Heart left ventricle (tissue), 16 donors: ENCODE results near the gene SKA1. TPM values are rescaled to one million over a fixed set of nuclear protein-coding genes. Genes with fewer than 3 reads are reported as not detected.
A peak's percentile ranks its signal among the peaks of the same experiment; 100 is the strongest.

ENCODE experiments used
- ATAC-seq, 4 donors: fragments of 200-7000 bp; cut with Tn5 transposase; one replicate each; pipeline ENCODE4 v1.9.1; 2020 to 2022; ENCODE audit warnings: moderate library complexity in 4 of 4, mild to moderate bottlenecking in 3 of 4, moderate number of reproducible peaks in 1 of 4
- DNase-seq, 5 donors: peaks; one replicate each; pipeline ENCODE4 v3.0.0-alpha.2; 2020
- H3K27ac ChIP-seq, 12 donors: fragments of 200-600 bp; sonication (generic) in 4 of 12; one replicate each; pipeline versions ENCODE4 v1.5.0 to v1.8.0; 2016 to 2022; ENCODE audit warnings: mild to moderate bottlenecking in 2 of 12
- H3K27me3 ChIP-seq, 9 donors: fragments of 200-600 bp; sonication (generic) in 2 of 9; one replicate each; pipeline versions ENCODE4 v1.5.1 to v1.8.0; 2016 to 2022; ENCODE audit warnings: mild to moderate bottlenecking in 3 of 9
- H3K36me3 ChIP-seq, 9 donors: fragments of 200-600 bp; sonication (generic) in 2 of 9; one replicate each; pipeline versions ENCODE4 v1.5.0 to v1.8.0; 2018 to 2022; ENCODE audit warnings: mild to moderate bottlenecking in 2 of 9
- H3K4me1 ChIP-seq, 12 donors: fragments of 200-600 bp; sonication (generic) in 4 of 12; one replicate each; pipeline versions ENCODE4 v1.5.0 to v1.8.0; 2016 to 2022; ENCODE audit warnings: mild to moderate bottlenecking in 3 of 12
- H3K4me3 ChIP-seq, 12 donors: fragments of 200-600 bp; sonication (generic) in 4 of 12; one replicate each; pipeline versions ENCODE4 v1.5.0 to v1.8.0; 2017 to 2022; ENCODE audit warnings: mild to moderate bottlenecking in 9 of 12, moderate library complexity in 4 of 12
- H3K9me3 ChIP-seq, 12 donors: fragments of 200-600 bp; sonication (generic) in 4 of 12; one replicate each; pipeline versions ENCODE4 v1.5.0 to v1.8.0; 2016 to 2022; ENCODE audit warnings: mild to moderate bottlenecking in 1 of 12
- POLR2A ChIP-seq, 2 donors: fragments of 450-650 bp; IDR thresholded peaks; one replicate each; pipeline ENCODE4 v1.6.1; 2017; ENCODE audit warnings: antibody characterized with exemption in 2 of 2, mild to moderate bottlenecking in 2 of 2, moderate library complexity in 2 of 2
- WGBS, 4 donors: extraction: QIAGEN DNeasy Blood & Tissue Kit in 2 of 4; methylation state at CpG; one replicate each; pipeline versions ENCODE4 v1.1.5 to v1.1.7; 2013 to 2018; 5-methylcytosine and 5-hydroxymethylcytosine counted together
- intact Hi-C, 10 donors: fragments of 100-400 bp; cut with DNase I; formaldehyde crosslinking; loops; one replicate each; pipeline versions ENCODE4 v1.11.1 to v1.14.2; 2022
- polyA plus RNA-seq, 2 donors: library from polyadenylated mRNA; stranded (reverse); fragments of 200-250 nt; gene quantifications; one replicate each; pipeline ENCODE4 v1.2.3, GENCODE V29; 2013
- total RNA-seq, 9 donors: library from RNA; depleted of rRNA in 2 of 9; stranded (reverse); fragments of >200 nt in 2 of 9; fragmentation: NEBNext Ultra II Directional in 3 of 9; extraction: Animal tissue kit (Norgen Biotek cat#: 25700) in 3 of 9; gene quantifications; one replicate each; pipeline versions ENCODE4 v1.1.0 to v1.2.4, GENCODE V29; 2016 to 2023
- TF ChIP-seq, protein P1 (sequence below), 12 donors: fragments of 200-600 bp; sonication (generic) in 4 of 12; IDR thresholded peaks; one replicate each; pipeline versions ENCODE4 v1.5.0 to v1.8.0; 2018 to 2022; ENCODE audit warnings: antibody characterized with exemption in 12 of 12, mild to moderate bottlenecking in 5 of 12
- donor health status: ischemic (EF 13 %, LVEDD 7.1; RV severe dilation, severe dysfunction).
- donor health status: healthy with polysubstance abuse.
- donor health status: DM: no; HTN: yes; CAD: no.
- donor health status: DM: no; HTN: no; CAD: no.
- donor health status: ischemic (EF 25% LVEDD 6.9; RV normal size, moderate dysfunction).
- donor health status: ischemic (EF 25% LVEDD 5.7; RV mildly dilated, moderate dysfunction).
- donor health status: healthy.
- donor health status: DM: yes; HTN: yes; CAD: no.
- donor health status: ischemic (EF 35%, LVEDD 5.7; RV mildly dilated, moderate dysfunction).
- donor health status: nonischemic (EF 11% LVEDD 7.7; RV severe dilation, severe dysfunction).
- donor health status: DM: yes; HTN: yes; CAD: no.
- donor health status: PGD.
- donor health status: ischemic (EF 29% LVEDD 5.4; RV normal size, mild dysfunction).
- donor health status: nonischemic (EF 23%, LVEDD 6.1; RV moderate dilation, normal function).

Gene SKA1
- total and polyA plus RNA-seq, 11 donors = 0.11 to 4.4 (median 0.34) TPM; not detected in 3

- TF ChIP-seq POLR2A (IDR thresholded peaks at IDR 0.05) = no peak
- TF ChIP-seq, protein P1, sequence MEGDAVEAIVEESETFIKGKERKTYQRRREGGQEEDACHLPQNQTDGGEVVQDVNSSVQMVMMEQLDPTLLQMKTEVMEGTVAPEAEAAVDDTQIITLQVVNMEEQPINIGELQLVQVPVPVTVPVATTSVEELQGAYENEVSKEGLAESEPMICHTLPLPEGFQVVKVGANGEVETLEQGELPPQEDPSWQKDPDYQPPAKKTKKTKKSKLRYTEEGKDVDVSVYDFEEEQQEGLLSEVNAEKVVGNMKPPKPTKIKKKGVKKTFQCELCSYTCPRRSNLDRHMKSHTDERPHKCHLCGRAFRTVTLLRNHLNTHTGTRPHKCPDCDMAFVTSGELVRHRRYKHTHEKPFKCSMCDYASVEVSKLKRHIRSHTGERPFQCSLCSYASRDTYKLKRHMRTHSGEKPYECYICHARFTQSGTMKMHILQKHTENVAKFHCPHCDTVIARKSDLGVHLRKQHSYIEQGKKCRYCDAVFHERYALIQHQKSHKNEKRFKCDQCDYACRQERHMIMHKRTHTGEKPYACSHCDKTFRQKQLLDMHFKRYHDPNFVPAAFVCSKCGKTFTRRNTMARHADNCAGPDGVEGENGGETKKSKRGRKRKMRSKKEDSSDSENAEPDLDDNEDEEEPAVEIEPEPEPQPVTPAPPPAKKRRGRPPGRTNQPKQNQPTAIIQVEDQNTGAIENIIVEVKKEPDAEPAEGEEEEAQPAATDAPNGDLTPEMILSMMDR (IDR thresholded peaks at IDR 0.05) = no peak
- Histone ChIP-seq H3K9me3 (no peaks in the 10 kb centered on the region), H3K27ac (no peak overlapping the region), H3K4me3 (no peak overlapping the region), H3K27me3 (no peaks in the 10 kb centered on the region), H3K36me3 (no peaks in the 10 kb centered on the region), H3K4me1 (no peaks in the 10 kb centered on the region)
- 69 to 83% (median 74%) methylated on average over 2 of the region's 2 CpGs for WGBS, 4 donors
- no peak for DNase-seq
- no peak for ATAC-seq
- intact Hi-C loops = no loop called here
Observed at GRCh38 chr18:50341443-50341842, 33.4 kb upstream of the SKA1 start.

- WGBS, 4 donors = 75 to 91% (median 81%) methylated on average over 2 of the region's 2 CpGs
- no peak for DNase-seq
- H3K27ac ChIP-seq = no peak overlapping the region
- no peaks in the 10 kb centered on the region for H3K9me3 ChIP-seq
- no peak for ATAC-seq
- H3K27me3 ChIP-seq = peaks cover 0 to 13% (median 4%) of the 10 kb centered on the region in 9 donors
- H3K4me3 ChIP-seq = no peak overlapping the region
- intact Hi-C loops = loop anchor here in 7 of 10 donors (10.0 kb wide), 4 partner anchors 126 to 836 kb away; no protein-coding TSS in a partner anchor
- TF ChIP-seq POLR2A (IDR thresholded peaks at IDR 0.05) = no peak
- TF ChIP-seq, protein P1 (IDR thresholded peaks at IDR 0.05) = no peak
- no peaks in the 10 kb centered on the region for H3K36me3 ChIP-seq
- no peaks in the 10 kb centered on the region for H3K4me1 ChIP-seq
Observed at GRCh38 chr18:50350699-50351098, 24.1 kb upstream of the SKA1 start.

DNA sequence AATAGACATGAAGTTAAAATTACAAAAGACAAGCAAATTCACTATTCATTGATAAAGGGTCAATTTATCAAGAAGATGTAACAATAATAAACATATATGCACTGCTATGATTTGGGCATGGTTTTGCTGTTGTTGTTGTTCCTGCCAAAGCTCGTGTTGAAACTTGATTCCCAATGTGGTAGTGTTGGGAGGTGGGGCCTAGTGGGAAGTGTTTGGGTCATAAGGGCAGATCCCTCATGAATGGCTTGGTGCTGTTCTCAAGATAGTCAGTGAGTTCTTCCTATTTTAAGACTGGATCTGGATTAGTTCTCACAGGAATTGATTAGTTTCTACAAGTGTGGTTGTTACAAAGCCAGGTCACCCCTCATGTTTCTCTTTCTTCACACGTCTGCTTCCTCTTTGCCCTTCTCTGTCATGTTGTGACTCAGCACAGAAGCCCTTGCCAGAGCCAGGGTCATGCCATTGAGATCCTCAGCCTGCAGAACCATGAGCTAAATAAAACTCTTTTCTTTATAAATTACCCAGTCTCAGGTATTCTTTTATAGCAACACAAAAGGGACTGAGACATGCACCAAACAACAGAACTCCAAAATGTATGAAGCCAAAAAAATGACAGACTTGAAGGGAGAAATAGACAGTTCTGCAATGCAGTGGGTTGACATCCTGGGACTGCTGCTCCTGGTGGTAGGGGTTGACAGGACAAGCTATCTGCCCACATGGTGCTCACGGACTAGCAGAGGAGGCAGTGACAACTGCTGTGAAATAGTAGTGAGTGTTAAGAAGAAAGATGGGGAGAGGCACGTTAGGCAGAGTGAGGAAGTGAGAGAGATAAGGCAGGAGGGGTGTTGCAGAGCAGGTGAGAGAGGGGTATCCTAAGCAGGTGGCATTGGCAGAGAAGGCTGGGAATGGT is 18.6 kb upstream of the SKA1 start:
- Histone ChIP-seq H3K9me3 (no peaks in the 10 kb centered on the region), H3K27me3 (peaks cover 0 to 13% (median 0%) of the 10 kb centered on the region in 9 donors), H3K4me1 (peaks cover 0 to 8% (median 0%) of the 10 kb centered on the region in 12 donors), H3K4me3 (no peak overlapping the region), H3K36me3 (no peaks in the 10 kb centered on the region), H3K27ac (peak overlapping the region in 1 of 12 donors; percentile 18)
- TF ChIP-seq POLR2A (IDR thresholded peaks at IDR 0.05) = no peak
- TF ChIP-seq, protein P1 (IDR thresholded peaks at IDR 0.05) = peak in 1 of 12 donors; percentile 11
- WGBS, 4 donors = 21 to 28% (median 23%) methylated on average over 4 of the region's 4 CpGs
- ATAC-seq = peak in 3 of 4 donors; percentile 20 to 61 (median 49)
- no peak for DNase-seq
- intact Hi-C loops = loop anchor here in 9 of 10 donors (5.0 to 10.0 kb wide), 7 partner anchors 131 to 841 kb away; no protein-coding TSS in a partner anchor

DNA sequence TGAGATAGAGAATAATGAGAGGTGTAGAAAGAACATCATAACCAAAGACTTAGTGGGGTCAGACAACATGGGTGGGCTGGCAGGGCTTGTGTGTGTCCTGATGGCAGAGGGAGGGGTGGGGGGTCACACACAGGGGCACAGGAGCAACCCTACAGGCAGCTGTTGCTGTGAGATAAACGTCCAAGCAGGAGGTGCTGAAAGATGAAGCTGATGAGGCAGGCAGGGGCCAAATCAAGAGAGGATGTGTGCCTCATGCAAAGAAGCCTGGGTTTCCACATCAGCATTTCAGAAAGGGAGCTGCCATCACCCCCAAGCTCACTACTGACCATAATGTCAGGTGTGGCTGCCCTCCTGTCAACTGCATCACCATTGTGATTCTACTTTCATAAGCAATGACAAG is 16.0 kb upstream of the SKA1 start:
- no peak overlapping the region for H3K27ac ChIP-seq
- ATAC-seq (no peak), DNase-seq (no peak)
- intact Hi-C loops = loop anchor here in 9 of 10 donors (5.0 to 10.0 kb wide), 7 partner anchors 134 to 844 kb away; no protein-coding TSS in a partner anchor
- no peaks in the 10 kb centered on the region for H3K36me3 ChIP-seq
- no peak for TF ChIP-seq POLR2A (IDR thresholded peaks at IDR 0.05)
- TF ChIP-seq, protein P1 (IDR thresholded peaks at IDR 0.05) = no peak
- H3K27me3 ChIP-seq = peaks cover 0 to 10% (median 0%) of the 10 kb centered on the region in 9 donors
- peaks cover 0 to 8% (median 0%) of the 10 kb centered on the region in 12 donors for H3K4me1 ChIP-seq
- H3K4me3 ChIP-seq = no peak overlapping the region
- H3K9me3 ChIP-seq = no peaks in the 10 kb centered on the region
- 2 to 6% (median 5%) methylated on average over 1 of the region's 1 CpG for WGBS, 4 donors
